Omental fat pad (tissue), 4 donors: ENCODE data around the gene CCNJ. TPM values are rescaled to one million over a fixed set of nuclear protein-coding genes. Genes with fewer than 3 reads are reported as not detected.
A peak's percentile ranks its signal among the peaks of the same experiment; 100 is the strongest.
"Not testable (repeated sequence)": the region's sequence is repeated elsewhere in the genome, so short reads cannot be mapped to it uniquely, and the experiment has no call there.

Experiments
- ATAC-seq: fragments of 150-250 bp; one replicate; pipeline ENCODE4 v1.9.1; 2016; ENCODE audit warnings: mild to moderate bottlenecking, moderate library complexity; ENCODE audit not compliant: low FRiP score
- DNase-seq: peaks from one replicate; pipeline ENCODE4 v3.0.0-alpha.2; 2019; ENCODE audit warnings: low spot score
- CTCF ChIP-seq, 3 donors: fragments of 450-650 bp; IDR thresholded peaks; one replicate each; pipeline ENCODE4 v1.5.1; 2016 to 2017; ENCODE audit warnings: antibody characterized with exemption in 3 of 3, mild to moderate bottlenecking in 3 of 3, moderate library complexity in 2 of 3
- total RNA-seq, 4 donors: library from RNA; depleted of rRNA; stranded (reverse); fragments of >200 nt; gene quantifications; one replicate each; pipeline ENCODE4 v1.1.0, GENCODE V29; 2016

CCNJ gene
- 10 to 100 TPM in 1 of 4 donors, 1 to 10 TPM in 3; 3.8 to 12.1 (median 5.1) TPM for total RNA-seq

- DNase-seq (peak; percentile 58), ATAC-seq (peak; percentile 93)
- no peak for TF ChIP-seq CTCF (IDR thresholded peaks at IDR 0.05)
Observed at GRCh38 chr10:96043033-96043892, at the start of gene CCNJ. Gene CCNJ, plus strand, starts transcription at chr10:96043583. Its CDS starts 811 bp downstream, at chr10:96044394.

GRCh38 chr10:95994376-95994775, 49.0 kb upstream of the CCNJ start:
- not testable (repeated sequence) for ATAC-seq, DNase-seq

DNA sequence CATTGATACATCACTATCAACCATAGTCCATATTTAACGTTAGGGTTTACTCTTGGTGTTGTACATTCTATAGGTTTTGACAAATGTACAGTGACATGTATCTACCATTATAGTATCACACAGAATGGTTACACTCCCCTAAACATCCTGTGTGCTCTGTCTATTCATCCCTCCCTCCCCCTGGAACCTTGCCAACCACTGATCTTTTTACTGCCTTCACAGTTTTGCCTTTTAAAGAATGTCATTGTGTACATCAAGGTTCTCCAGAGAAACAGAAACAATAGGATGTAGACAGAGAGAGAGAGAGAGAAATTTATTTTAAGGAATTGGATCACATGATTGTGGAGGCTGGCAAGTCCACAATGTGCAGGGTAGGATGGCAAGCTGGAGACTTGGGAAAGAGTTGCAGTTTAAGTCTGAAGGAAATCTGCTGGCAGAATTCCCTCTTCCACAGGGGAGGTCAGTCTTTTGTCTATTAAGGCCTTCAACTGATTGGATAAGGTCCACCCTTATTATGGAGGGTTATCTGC, 45.1 kb upstream of the CCNJ start:
- DNase-seq: no peak
- no peak for ATAC-seq
- no peak for TF ChIP-seq CTCF (IDR thresholded peaks at IDR 0.05)

DNA sequence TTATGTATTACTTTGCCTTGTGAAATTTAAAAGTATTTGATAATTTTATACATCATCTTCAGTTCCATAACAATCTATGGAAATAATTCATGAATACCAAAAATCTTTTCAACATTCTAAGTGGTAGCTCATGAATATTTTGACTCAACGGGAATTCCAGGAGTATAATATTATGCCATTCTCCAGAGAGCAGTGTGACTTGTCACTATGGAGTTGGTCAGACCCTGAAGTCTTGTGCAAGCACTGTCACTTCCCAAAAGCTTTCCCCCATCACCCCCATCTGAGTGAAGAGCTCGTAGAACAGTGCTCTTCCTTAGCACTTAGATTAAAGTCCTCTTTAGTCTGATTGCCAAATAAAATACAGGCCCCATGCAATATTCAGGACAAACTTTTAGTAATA, 29.4 kb upstream of the CCNJ start:
- ATAC-seq: no peak
- no peak for TF ChIP-seq CTCF (IDR thresholded peaks at IDR 0.05)
- no peak for DNase-seq

DNA sequence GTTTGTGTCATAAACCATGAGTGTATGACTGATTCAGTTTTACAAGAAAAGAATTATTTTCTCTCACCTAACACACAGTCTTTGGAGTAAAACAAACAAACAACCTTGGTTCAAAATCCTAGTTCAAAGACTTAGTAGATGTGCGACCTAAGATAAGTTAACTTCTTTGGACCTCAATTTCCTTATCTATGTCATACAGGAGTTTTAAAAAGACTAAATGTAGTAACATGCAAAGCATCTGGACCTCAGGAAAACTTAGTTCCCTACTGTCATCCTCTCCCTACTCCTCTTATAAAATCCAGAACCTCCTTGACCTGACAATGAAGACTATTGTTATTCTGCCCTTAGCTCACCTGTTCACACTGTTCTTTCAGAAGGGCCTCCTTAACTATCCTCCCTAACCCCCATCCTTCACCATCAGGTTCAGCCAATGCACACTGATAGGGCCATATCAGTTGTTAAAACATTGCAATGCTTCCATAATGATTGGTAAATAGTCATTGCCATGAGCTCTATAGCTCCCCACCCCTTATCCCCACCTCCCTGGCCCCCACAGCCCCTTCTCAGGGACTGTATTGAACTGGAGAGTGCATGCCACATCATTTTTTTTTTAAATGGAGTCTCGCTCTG, 28.8 kb upstream of the CCNJ start:
- ATAC-seq (no peak), DNase-seq (no peak)
- no peak for TF ChIP-seq CTCF (IDR thresholded peaks at IDR 0.05)

GRCh38 chr10:96017191-96017687, 26.1 kb upstream of the CCNJ start:
- DNase-seq (no peak), ATAC-seq (no peak)
- TF ChIP-seq CTCF (IDR thresholded peaks at IDR 0.05): no peak

DNA sequence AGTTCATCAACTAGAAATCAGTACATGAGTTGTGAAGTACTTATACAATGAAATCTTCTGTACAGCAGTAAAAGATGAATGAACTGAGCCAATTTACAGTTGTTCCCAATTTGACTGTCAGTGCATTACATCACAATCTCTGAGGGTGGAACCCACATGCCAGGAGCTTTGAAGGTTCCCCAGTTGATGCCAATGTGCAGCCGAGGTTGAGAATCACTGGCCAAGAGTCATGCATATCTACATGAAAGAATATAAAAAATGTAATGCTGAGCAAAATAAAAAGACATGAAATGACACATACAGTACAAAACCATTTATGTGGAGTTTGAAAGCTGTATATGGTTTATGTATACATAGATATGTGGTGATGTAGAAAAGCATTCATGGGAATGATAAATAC, 22.1 kb upstream of the CCNJ start:
- ATAC-seq (no peak), DNase-seq (no peak)
- TF ChIP-seq CTCF (IDR thresholded peaks at IDR 0.05): no peak
